CD4-positive, alpha-beta T cell treated with Interleukin-21 for 1 hour (primary cell): ENCODE data around the gene KLK12.

Experiments used
- DNase-seq: peaks from one replicate; pipeline ENCODE4 v3.0.0-alpha.2; 2020

KLK12 gene, protein sequence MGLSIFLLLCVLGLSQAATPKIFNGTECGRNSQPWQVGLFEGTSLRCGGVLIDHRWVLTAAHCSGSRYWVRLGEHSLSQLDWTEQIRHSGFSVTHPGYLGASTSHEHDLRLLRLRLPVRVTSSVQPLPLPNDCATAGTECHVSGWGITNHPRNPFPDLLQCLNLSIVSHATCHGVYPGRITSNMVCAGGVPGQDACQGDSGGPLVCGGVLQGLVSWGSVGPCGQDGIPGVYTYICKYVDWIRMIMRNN

DNA sequence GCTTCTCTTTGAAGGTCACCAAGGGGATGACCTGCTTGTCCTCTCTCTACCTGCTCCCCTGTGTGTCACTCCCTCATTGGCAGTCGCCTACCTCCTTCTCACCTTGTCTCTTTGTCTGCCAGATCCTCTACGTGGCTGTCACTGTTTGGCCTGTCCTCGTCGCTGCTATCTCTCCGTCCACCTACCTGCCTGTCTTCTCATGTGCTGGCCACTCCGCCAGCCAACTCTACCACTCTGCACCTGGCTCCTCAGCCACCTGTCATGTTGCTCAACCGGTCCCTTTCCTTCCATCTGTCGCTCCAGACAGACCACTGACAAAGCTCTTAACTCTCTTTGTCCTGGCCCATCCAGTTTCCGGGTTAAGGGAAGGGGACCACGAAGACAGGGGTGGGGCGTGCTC, at the start of gene KLK12:
KLK12 (minus strand) TSS at position 299 of the 400 bp plus-strand sequence. CDS start 381 bp downstream, outside the sequence.
- DNase-seq: no peak

DNA sequence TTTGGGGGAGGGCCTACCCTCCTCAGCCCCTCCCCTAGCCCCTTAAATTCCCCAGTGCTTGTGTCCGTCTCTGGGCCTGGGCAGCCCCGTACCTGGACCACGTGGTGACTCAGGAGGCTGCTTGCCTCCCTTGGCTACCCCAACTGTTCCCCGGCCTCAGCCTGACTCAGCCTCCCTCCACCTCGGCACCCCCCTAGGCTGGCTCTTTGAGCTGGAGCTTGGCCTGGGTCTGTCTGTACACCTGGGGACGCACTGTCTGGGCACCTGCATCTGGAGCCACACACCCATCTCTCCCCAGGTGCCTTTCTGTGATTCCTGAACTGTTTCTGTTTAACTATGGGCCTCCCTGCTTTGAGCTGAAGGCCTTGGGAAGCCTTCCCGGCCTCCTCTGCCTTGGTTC, 49.7 kb upstream of the KLK12 start:
- DNase-seq: no peak

DNA sequence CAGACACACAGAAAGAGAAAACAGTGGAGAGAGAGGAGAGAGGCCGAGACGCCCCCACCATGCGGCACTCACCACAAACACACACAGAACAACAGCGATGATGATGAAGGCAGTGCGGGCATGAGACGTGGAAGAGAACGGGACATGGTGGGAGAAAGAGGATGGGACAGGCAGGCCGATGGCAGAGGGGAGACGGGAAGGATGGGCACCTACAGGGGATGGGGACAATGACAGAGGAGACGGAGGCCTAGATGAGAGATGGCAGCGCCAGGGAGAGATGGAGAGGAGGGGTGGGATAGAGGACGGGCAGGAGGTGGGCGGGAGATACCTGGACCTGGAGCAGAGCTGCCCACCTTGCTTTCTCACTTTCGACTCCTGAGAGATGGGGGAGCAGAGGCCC, 49.0 kb upstream of the KLK12 start:
- DNase-seq: no peak

DNA sequence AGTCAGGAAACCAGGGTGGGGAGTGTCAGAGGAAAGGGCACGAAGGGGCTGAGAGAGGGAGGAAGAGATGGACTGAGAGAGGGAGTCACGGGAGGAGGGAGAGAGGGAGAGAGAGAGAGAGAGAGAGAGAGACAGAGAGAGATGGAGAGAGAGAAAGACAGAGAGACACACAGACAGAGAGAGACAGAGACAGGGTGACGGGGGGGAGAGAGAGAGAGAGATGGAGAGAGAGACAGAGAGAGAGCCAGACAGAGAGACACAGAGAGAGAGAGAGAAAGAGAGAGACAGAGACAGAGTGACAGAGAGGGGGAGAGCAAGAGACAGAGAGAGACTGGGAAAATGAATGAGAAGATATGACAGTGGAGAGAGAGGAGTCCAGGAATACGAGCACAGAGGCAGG, 48.4 kb upstream of the KLK12 start:
- no peak for DNase-seq

DNA sequence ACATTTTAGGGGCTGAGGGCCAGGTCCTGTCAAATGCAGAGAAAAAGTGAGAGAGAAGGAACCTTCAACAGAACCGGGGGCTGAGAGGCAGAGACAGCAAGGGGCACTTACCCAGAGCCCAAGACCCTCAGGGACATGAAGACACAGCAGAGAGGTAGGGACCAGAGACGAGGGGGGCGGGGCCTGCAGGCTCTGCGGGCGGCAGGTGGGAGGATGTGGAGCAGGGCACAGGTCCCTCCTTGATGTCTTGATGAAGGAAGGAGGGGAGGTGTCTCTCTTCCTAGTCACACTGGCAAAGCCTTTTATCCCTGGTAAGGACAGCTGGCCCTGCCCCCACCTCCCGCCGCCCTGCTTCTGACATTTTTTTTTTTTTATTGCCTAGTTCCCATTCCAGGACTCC, 47.8 kb upstream of the KLK12 start, which contains the start of gene KLK14:
KLK14 (minus strand) TSS at position 277 of the 400 bp plus-strand sequence; CDS start at position 4, 273 bp downstream.
- DNase-seq: no peak

DNA sequence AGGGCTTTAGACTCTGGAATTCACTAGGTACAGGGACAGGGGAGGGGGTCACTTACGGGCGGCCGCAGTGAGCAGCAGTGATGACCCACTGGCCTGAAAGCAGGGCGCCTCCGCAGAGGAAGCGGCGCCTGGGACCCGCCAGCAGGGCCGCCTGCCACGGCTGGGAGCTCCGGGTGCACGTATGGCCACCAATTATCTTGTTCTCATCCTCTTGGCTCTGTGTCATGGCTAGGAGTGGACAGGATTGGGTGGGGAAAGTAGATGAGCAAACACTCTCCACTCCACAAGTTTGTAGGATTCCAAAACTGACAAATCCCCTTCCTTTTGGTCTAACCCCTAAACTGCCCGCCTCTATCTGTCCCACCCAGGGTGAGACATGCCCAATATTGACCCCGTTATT, 46.7 kb upstream of the KLK12 start:
- DNase-seq: no peak

DNA sequence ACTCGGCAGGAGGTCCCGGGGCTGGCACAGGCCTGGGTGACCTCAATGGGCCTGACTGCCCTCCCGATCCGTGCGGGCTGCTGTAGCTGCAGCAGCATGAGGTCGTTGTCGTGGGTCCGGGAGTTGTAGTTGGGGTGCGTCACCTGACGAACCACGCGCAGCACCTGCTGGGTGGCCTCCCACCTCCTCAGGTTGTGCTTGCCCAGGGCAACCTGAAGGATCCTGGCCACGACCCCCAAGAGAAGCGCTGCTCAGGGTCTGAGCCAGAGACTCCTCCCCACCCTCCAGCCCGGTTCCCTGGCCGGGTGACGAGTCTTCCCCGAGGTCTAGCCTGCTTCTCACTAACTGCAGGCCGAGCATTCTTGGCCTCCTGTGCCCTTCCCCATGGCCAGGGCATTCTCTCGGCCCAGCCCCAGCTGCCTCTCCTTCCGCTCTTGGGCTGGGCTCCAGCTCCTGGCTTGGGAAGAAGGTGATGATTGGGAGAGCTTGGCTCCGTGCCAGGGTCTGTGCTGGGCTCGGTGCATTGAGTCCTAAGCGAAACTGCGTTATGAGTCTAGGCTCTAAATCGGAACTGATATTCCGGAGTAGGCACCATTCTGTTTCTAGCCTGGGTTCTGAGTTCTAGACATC, 44.8 kb upstream of the KLK12 start:
- no peak for DNase-seq

DNA sequence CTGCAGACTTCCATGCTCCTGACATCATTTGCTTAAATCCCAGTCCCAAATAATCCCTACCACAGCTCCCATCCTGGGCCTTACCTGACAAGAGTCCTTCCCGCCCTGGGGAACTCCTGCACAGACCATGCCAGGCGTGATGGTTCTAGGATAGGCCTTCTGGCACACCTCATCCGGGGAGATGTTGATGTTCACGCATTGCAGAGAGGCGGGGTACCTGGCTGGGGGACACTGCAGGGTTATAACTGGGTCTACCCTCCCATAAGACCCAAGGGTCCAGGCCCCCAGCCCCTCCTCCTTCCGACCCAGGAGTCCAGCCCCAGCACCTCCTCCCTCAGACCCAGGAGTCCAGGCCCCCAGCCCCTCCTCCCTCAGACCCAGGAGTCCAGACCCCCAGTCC, 43.9 kb upstream of the KLK12 start:
- DNase-seq: no peak

DNA sequence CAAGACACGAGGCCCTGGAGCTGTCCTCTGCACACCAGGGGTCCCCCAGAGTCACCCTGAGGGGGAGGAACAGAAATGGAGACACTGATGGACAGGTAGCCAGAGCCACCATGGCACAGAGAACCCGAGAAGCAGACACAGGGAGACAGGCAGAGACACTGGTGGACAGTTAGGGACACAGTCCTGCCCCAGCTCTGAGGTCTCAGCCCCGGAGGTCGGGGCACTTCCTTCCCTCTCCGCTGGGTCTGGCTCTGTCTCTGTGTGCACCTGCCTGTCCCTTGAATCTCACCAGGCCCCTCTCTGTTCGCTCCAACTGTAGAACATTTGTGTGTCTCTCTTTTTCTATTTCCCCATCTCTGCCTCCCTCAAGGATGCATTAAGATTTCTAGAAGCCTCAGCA, 43.3 kb upstream of the KLK12 start:
- DNase-seq: no peak

DNA sequence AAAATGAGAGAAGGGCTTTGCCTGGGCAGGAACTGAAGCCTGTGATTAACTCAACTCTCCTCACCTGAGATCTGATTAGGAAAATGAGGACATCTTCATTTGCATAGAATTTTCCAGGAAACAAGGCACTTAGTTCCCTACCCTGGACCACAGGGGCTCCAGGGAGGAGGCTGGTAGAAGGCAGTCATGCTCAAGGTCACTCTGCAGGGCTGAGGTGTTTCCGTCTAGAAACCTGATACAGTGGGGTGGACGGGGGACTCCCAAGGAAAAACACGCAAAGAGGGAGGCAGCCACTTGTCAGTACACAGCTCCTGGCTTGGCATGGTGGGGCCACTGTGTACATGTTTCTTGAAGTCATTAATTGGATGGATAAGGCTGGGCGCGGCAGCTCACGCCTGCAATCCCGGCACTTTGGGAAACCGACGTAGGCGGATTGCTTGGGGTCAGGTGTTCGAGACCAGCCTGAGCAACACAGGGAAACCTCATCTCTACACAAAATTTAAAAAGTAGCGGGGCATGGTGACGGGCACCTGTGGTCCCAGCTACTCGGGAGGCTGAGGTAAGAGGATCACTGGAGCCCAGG, 41.9 kb upstream of the KLK12 start:
- DNase-seq: no peak

DNA sequence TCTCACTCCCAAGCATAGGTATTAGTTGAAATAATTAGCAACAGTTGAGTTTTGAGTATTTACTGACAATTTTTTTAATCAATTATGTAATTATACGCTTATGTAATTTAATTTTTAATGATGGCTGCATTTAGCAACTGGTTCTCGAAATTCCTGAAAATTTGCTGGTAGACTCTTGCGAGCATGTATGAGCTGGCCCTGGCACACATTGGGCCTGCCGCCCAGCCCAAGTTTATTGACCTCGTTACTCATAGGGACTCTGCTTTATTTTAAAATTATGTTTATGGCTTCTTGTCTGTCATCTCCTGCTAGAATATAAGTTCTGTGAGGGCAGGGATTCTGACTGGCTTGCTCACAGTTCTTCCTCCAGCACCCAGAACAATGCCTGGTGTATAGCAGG, 41.2 kb upstream of the KLK12 start:
- DNase-seq: no peak

DNA sequence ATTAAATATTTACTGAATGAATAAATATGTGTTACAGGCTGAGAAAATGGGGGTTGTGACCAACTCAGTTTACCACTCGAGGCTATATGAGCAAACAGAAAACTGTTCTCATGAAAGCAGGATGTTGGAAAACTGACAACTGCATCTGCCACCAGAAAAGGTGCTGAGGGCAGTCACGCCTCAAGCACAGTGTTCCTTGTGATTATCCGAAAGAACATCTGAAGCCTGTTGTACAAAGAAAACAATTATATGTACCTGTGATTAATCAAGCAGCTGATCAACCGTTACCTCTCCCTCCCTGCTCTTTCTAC, 36.2 kb upstream of the KLK12 start:
- DNase-seq: no peak

DNA sequence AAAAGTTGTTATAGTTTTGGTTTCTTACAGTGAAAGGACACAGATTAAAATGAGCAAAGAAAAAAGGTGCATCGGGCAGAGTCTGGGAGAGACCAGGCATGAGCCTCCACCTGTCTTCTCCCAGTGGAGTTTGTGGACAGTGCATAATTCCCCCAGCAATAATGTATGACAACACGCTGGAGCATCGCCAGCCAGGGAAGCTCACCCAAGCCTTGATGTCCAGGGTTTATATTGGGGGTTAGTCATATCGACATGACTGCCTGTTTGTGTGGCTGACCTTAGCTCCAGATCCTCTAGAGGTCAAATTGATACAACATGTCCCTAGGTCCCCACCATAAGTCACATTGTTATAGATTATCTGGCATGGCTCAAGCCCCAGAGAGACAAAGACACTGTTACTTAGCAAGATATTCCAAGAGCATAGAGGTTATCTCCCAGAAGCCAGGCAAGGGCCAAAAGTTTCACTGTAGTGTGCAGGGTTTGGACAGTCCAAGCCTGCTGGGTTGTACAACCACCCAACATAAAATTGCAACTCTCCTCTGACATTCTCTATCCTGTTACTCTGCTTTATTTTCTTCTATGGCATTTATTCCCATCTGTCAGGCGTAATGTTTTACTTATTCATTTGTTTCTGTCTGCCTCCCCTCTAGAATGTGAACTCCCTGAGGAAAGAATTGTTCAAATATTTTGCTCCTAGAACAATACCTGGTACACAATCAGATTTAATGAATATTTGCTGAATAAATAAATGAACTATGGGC, 35.7 kb upstream of the KLK12 start:
- no peak for DNase-seq

DNA sequence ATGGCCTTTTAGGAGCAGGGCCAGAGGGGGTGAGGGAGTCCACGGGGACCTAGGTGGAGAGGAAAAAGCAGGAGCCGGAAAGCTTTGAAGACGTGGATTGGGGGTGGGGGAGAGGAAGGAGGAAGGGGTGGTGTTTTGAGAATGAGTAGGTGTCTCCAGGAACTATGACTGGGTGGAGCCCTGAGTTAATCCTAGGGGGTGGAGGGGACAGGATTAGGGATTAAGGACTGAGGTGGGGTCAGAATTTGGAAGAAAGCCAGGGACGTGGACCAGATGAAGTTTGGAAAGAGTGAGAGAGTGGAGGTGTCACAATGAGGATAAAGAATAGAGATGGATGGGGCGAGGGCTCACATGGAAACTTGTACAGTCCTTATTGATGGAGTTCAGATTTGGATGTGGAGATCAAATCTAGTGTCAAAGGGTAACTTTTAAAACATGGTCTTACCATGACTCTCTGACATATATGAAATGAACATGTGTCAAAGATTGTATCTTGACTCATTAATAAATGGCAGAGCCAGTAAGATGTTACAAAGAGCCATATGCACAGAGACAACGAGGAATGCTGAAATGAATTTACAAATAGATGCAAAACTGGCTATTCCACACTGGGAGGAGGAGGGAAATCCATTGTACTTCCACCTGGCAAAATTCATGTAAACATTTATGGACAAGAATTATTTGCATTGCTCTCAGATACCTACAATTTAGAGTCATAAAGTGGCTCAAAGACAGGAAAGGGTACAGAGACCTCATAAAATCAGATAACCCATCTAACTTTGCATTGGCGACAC, 31.8 kb upstream of the KLK12 start:
- no peak for DNase-seq

DNA sequence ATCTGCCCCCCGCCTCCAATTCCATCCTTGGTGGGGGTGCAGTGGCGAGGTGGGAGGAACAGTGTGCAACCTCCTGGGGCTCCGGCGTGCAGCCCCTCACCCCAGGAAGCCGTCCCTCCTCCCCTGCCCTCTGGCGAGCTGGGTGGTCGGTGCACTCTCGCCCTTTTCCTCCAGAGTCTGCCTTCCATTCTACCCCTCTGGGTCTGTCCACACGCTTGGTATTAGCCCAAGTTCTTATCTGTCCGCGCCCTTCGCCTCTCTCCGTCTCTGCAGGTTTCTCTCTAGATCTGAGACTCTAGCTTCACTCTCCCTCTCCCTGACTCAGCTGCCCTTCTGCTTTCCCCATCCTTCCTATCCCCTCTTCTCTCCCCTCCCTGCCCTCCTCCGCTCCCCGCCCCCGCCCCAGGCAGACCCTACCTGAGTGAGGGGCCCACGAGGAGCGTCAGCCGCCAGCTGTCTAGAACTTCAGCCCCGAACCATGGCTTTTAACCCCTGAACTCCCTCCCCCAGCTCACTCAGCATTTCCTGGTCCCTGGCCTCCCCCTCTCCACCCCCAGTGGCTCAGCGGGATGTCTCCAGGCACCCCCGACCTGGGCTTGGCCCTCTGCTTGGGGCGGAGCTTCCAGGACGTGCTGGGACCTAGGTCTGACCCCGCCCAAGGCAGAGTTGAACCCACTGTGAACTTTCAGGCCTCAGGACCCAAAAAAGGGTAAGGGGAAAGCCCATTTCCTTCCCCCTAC, 30.6 kb upstream of the KLK12 start:
- no peak for DNase-seq

DNA sequence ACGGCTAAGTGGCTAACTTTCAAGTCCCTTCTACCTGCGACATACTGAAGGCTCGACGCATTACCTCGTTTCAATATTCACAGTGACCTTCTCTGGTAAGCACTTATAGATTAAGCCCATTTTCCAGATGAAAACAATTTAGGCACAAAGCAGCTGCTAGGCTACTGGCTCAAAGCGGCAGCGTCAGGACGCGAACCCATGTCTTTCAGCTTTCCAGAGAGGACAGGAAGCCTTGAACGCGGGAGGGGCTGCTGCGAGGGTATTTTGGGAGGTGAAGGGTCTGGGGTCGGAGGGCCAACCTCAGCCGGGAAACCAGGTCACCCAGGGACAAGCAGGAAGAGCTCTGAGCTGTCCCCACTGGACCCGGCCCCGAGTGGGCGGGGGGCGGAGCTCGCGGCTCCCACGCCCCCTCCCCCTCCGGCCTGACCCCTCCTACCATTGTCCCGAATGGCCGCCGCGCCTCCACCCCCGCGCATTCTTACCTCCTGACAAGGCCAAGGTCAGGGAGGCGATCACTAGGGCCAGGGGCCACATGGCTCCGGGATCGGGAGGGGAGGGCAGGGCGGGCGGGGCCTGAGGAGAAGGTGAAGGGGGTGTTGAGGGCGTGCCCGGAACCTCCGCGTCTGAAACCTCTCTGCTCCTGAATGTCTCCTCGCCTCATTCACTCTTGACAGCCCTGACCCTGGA, 29.9 kb upstream of the KLK12 start, which contains the start of gene KLK13:
KLK13 (minus strand) TSS at position 559 of the 687 bp plus-strand sequence; CDS start at position 534, 25 bp downstream.
- DNase-seq: no peak

DNA sequence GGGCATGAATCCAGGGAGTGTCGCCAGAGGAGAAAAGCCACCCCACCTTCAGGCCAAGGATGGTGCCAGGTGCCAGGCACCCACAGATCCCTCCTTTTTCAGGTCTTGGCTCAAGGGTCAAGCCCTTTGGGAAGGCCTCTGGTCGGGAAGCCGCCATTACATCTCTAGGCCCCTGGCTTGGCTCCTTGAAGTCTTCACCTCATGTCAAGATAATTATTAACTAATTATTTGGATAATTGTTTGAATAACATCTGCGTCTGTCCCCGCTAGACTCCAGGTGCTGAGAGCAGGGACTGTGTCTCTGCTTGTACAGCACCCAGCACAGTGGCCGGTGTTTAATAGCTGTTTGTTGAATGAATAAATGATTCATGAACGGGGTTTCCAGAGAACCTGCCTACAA, 28.9 kb upstream of the KLK12 start:
- no peak for DNase-seq

DNA sequence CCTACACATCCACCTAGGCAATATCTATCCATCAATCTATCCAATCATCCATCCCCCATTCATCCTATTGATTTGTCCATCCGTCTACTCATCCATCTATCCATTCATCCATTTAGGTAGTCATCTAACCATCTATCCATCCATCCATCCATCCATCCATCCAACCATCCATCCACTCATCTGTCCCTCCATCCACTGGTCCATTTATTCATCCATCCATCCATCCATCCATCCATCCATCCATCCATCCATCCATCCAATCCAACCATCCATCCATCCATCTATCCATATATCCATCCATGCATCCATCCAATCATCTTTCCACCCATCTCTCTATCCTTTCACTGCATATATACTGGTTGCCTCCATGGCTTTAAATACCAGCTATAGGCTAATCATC, 26.2 kb upstream of the KLK12 start:
- DNase-seq: no peak

DNA sequence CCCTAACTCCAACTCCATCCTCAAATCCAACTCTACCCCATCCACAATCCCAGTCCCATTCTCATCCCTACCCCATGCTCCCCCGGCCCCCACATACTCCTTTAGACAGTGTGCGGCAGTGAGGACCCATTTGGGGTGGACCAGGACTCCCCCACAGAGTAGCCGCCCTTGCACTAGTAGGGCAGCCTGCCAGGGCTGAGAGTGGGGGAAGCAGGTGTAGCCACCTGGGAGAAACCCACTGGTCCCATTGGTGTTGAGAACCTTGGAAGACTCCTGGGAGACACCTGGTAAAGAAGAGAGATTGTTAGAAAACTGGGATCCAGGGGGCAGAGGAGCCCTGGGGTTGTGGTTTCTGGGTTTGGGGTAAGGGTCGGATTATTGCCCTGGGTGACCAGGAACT, 25.5 kb upstream of the KLK12 start:
- DNase-seq: no peak

DNA sequence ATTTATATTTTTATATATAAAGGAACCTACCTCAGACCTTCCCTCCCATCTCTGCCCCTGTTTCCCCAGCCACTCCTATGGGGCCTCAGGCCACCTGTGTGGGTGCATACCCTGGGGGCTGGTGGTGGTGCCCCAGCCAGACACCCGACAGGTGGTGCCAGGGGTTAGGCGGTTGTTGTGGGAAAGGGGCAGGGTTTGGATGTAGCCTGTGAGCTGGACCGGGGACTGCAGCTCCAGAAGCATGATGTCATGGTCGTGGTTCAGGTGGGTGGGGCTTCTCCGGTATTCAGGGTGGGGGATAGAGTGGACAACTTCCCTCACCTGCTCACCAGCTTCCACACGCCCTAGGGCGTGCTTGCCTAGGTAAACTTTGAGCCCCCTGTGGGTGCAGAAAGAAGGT, 24.9 kb upstream of the KLK12 start:
- no peak for DNase-seq

DNA sequence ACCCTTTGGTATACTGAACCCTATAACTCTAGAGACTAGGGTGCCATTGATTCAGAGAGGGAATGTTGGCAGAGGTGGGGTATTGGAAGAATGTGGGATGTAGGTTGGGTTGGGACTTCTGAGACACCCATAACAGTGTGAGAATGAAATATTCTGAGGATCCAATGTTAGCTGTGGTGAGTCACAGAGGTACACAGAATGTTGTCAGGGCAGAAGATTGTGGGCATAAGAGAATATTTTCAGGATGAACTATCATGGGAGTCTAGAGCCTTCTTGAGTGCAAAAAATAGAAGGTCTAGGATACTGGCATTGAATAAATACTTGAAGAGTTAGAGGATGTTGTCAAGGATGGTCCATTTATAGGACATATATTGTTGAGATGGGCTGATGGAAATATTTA, 21.1 kb upstream of the KLK12 start:
- no peak for DNase-seq

DNA sequence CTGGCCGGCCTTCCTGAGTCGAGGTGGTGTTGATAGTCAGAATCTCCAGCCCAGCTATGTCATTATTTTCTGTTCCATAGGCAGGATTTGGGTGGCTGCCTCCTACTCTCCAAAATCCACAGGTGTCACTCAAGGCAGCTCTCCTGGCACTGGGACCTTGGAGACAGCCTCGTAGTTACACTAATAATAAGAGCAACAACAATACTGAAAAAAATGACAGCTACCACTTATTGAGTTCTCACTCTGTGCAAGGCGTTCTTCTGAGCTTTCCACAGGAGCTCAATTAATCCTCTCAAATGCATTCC, 12.2 kb upstream of the KLK12 start:
- DNase-seq: no peak
